GOT3 (cell line): Measurements from ENCODE around the gene TFDP1.

Experiments
- DNase-seq: peaks from one replicate; lab custom pipeline; 2025; ENCODE audit warnings: mixed read lengths; lab: John Stamatoyannopoulos, UW

Gene TFDP1

DNA sequence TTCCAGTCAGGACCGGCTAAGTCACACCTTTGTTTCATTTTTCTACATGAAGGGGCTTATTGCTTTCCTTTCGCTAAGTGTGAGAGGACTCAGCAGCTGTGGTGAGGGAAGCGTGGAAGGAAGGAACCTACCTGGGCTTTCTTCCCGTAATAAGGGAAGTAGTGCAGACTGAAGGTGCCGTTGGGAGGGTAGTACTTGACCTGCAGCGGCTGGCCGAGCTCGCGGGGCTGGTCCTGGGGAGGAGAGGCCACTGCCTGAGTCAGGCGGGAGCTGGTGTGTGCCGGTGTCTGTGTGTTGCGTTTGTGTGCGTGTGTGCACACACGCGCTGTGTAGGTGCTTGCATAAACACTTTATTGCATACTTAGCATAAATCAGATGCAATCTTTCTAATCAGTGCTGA is 65.7 kb downstream of the TFDP1 start:
- DNase-seq = no peak

- DNase-seq = no peak
Measured at GRCh38 chr13:113650731-113651148, 66.2 kb downstream of the TFDP1 start.

DNA sequence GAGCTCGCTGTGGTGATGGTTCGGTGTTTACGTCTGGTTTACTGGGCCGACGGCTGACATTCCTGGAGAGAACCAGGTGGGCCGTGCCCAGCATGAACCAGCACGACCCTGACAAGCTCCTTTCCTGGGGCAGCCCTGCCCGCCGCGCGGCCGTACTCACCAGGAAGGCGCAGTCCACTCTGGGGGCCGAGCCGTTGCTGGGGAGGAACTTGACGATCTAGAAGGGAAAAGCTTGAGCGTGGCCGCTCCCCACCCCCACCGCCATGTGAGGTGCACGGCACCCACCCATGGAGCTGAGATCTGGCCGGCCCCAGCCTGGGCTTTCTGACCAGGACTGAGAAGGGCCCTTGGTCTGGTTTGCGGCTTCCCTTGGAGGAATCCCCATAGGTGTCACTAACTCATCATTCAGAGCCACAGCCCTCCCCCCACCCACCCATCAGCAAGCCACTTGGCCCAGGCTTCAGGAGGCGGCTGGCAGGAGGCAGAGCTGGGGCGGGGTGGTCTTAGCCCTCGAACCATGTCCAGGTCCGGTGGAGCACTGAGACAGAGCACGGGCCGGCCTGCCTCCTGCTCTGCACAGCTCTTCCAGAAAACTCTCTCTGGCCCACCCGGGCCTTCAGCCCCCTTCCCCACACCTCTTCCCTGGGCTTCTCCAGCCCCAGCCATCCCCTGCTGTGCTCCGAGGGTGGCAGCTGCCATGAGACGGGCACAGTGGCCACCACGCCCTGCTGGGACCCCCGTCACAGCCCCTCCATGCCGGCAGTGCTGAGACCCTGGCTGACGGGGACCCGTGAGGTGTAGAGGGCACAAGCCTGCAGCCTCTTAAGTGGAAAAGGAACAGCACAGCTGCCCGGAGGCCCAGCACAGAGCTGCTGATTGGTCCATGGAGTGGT is 67.2 kb downstream of the TFDP1 start:
- no peak for DNase-seq

DNA sequence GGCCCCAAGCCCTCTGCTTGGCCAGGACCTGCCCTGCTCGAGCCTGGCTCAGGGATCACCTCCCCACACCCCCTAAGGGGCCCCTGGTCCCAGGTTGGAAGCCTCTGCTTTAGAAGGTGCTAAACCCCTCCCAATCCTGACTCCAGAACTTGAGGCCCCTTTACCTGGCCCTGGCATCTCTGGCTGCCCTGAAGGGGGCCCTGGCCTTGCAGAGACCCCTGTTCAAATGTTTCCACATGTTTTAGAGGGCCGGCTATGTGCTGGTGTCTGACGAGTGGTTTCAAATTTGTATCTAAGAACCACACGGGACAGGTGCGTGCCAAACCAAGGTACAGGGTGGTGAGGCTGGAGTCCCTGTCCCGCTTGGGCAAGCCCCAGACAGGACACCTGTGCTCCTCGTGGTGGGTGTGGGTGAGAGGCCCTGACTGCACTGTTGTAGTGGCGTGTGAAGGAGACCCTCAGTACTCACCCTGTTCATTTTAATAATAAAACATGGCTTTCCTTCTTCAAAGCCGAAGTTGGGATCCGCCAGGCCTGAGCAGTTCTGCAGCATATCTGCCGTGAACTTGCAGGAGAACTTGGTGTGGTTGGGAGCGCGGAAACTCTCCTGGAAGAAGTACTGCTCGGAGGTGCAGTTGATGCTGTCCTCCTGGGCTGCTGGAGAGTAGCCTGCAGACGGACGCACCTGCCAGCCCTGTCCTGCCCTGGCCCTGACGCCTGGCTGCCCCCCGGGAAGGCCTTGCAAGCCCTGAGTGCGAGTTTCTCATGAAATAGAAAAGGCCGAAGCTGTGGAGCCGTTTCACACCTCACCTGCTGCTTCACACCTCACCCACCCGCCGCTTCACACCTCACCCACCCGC is 68.1 kb downstream of the TFDP1 start:
- no peak for DNase-seq

- no peak for DNase-seq
Measured at GRCh38 chr13:113653264-113654174, 69.0 kb downstream of the TFDP1 start.

DNA sequence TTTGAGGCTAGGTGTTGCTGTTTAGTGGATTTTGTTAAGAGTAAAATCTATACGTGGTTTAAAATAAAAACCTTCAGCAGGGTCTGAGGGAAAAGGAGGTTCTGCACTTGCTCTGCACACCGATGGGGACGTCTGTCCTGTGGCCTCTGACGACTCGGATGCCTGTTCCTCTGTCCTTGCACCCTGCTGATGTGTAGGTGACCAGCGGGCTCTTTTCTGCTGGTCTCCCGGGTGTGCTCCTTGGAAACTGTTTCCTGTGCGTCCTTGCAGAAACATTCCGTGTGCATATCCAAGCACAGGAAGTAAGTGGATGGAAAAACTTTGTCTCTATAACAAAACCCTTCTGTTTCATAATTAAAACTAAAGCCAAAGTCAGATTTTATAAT is 69.6 kb downstream of the TFDP1 start:
- DNase-seq = no peak

DNA sequence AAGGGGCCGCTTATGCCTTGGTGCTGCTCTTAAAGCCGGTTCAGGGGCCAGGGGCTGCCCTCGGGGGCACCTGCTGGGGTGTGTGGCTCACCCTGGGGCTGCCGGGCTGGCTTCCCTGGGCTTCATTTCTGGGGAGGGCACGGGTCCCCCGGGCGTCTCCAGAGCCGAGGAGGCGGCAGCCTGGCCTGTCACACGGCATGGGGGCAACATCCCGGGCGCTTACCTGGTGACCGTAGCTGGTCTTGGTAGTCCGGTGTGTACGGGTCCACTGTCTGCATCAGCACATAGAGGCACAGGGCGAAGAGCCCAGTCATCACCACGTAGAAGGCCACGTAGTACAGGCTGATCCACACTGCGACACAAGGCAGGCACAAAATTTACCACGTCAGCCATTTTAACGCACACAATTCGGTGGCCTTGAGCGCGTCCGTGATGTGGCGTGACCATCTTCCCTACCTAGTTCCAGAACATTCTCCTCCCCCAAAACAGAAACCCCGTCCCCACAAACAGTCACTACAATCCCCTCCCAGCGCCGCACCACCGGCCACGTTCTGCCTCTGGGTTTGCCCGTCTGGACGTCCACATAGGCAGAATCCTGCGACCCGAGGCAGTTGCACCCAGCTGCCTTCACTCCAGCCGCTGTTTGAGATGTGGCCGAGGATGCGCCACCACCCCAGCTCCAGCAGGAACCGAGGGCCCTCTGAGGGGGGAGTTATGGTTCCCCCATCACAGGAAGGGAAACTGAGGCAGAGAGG is 70.2 kb downstream of the TFDP1 start:
- no peak for DNase-seq

DNA sequence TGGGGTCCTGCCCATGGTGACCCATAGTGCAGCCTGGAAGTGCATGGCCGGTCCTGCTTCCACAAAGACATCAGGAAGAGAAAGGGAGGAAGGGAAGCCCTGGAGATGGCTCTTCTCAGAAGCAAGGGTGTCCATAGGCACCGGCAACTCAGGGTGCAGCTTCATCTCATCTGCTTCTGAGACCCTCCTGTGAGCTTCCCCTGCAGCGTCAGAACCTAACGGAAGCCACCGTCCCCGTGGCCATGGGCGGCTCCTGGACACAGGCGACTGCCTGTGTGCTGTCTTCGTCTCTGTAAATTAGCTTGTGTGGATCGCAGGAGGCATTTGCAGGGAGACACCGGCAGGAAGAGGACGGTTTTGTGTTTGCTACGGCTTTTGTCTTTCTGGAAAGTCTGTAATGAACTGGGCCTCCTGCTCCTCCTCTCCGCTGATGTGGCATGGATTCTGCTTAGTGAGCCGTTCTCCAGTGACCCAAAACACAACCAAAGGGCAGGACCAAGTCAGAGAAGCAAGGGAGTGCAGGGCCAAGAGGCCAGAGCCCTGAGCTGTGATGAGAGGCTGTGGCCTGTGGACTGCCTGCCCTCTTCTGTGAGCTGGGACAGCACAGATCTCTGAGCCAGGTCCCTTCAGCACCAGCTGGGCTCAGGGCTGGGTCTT is 70.9 kb downstream of the TFDP1 start:
- DNase-seq = no peak

DNA sequence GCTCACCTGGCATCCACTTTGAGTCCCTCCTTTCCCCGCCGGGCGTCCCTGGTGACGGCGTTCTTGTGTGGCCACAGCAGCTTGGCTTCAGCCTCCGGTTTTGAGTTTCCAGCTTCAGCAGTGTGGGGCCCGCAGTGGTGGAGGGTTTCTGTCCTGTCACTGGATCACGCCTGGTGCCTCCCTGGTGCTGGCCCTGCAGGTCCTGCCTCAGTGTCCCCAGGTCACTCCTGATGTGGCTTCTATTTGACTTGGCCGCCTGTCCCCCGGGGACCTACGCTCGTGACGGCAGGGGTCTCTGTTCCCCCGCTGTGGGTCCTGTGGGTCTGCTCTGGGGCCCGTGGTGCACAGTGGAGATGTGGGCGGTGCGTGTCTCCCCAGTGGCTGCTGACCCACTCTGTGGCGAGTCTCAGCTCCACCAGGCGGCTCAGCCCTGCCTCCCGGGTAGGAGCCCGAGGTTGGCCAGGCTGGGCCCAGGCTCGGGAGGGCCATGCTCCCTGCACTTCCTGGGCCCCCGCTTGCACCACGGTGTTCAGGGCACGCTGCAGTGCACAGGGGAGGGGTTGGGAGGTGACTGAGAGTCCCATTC is 71.5 kb downstream of the TFDP1 start:
- DNase-seq = no peak

DNA sequence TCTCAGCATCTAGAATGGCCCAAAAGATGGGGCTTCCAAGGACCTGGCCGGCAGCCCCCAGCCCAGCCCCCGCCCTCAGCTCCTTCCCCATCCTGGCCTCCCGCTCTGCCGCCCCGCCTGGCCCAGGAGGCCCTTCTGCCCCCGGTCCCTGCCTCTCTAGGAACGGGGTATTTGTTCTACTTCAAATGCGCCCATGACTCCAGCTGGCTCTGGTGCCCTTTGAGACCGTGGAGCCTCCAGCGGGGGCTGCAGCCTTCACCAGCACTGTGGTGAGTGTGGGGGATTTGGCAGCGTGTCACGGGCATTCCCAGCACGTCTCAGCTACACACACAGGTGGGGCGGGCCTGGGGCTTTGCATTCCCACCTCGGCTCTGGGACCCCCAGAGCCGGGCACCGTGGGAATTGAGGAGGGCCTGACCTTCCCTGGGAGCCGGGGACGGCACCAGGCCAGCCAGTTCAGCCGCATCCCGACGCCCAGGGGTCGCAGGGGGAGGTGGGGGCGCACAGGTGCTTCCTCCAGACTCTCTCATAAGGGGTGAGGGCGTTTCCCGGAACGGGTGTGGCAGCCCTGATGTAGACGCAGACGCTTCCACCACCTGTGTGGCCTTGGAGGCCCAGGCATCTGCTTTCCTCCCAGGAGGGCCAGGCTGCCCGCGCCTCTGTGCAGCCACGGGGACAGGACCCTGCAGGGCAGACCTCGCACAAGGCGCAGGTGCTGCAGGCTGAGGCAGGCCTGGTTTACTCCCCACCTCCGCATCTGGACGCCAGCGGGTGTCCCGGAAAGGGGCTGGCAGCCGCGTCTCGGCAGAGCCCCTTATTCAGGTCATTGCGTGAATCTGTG is 72.5 kb downstream of the TFDP1 start:
- no peak for DNase-seq

- no peak for DNase-seq
Measured at GRCh38 chr13:113657851-113658741, 73.5 kb downstream of the TFDP1 start, which contains the start of gene ATP4B. Gene ATP4B (minus strand): TSS chr13:113658198. CDS start chr13:113658144, 54 bp downstream.

GRCh38 chr13:113658836-113659235 is 74.3 kb downstream of the TFDP1 start:
- no peak for DNase-seq

DNA sequence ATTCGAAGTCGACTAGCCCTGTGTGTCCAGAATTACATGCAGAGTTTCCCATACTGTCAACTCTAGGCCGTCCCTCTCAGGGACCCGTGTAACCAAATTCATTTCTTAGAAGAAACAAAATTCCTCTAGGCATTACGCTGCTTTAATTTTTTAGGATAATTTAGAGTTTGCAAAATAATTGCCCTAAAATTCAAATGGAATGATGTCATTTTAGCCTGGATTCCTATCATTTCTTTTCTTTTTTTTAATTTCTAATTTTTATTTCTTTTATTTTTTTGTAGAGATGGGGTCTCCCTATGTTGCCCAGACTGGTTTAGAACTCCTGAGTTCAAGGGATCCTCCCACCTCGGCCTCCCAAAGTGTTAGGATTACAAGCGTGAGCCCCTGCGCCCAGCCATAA is 74.8 kb downstream of the TFDP1 start:
- DNase-seq = no peak

- DNase-seq = no peak
Measured at GRCh38 chr13:113660066-113660465, 75.5 kb downstream of the TFDP1 start.

DNA sequence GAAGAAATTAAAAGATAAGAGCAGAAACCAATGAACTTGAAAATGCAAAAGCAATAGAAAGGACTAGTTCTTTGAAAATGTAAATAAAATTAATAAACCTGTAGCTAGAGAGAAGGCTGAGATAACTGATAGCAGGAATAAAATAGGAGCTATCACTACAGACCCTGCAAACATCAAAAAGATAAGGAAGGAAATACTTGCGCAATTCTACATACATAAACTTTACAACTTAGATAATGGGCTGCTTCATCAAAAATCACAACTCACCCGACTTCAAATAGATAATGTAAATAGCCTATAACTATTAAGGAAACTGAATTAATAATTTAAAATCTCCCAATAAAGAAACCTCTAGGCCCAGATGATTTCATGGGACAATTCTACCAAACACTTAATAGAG is 77.0 kb downstream of the TFDP1 start:
- no peak for DNase-seq

GRCh38 chr13:113663934-113664333 is 79.4 kb downstream of the TFDP1 start:
- DNase-seq = no peak

DNA sequence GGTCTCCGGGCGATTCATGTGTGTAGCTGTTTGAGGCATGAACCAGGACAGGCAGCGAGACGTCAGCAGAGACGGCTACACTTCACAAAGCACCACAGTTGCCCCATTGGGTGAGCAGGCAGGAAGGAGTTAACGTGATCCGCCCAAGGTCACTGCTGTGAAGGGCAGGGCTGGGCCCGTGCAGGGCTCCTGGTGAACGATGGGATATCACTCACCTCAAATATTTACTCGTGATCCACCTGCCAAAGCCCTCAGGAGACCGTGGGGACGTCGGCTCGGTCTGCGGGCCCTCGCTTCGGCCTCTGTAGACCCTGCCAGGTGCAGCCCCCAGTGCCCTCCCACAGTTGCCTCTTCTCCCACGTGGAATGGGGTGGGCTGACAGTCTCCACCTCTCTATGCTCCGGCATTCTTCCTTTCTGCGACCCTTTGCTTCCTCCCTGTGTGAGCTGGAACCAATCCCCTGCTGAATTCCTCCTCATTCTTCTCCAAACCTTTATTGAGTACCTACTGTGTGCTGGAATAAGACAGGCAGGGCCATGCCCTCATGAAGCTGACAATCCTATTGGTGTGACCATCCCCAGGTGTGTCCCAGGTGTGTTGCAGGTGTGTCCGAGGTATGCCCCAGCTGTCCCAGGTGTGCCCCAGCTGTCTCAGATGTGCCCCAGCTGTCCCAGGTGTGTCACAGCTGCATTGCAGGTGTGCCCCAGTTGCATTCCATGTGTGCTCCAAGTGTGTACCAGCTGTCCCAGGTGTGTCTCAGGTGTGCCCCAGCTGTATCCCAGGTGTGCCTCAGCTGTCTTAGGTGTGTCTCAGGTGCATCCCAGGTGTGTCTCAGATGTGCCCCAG is 80.4 kb downstream of the TFDP1 start:
- DNase-seq = no peak
